Measurements from ENCODE around the gene GSPT1. TPM values are rescaled to one million over a fixed set of nuclear protein-coding genes. Genes with fewer than 3 reads are reported as not detected.

Gene GSPT1
- total and polyA plus RNA-seq, 9 of the 15 experiments (the other 6 are each of a cell fraction or from before 2014, with no cell fraction given): 63.8 to 269 (median 148) TPM

- TF ChIP-seq YY1 (IDR thresholded peaks at IDR 0.05; ENCODE audit: borderline replicate concordance in 1 of 3, control insufficient read depth in 1 of 3, extremely low read depth in 1 of 3, insufficient read depth in 3 of 3, insufficient read length in 1 of 3, insufficient replicate concordance in 2 of 3, low read depth in 1 of 3, low read length in 2 of 3) (peak in 1 of 3 experiments; percentile 58), PTBP1 (IDR thresholded peaks at IDR 0.05; ENCODE audit: low read depth, low read length) (no peak), ZNF551 (CRISPR knock-in tag; IDR thresholded peaks at IDR 0.05) (no peak), XRCC3 (IDR thresholded peaks at IDR 0.05) (no peak), NCOA6 (IDR thresholded peaks at IDR 0.05) (0 out of 2 replicates have a peak, but pooled peaks have one; percentile 31), NFIC (IDR thresholded peaks at IDR 0.05) (no peak), STAT5B (CRISPR knock-in tag; IDR thresholded peaks at IDR 0.05) (no peak), KHSRP (IDR thresholded peaks at IDR 0.05) (no peak), BACH1 (tag; IDR thresholded peaks at IDR 0.05) (0 out of 2 replicates have a peak, but pooled peaks have one; percentile 50), SUPT5H (IDR thresholded peaks at IDR 0.05) (no peak), NKRF (IDR thresholded peaks at IDR 0.05; ENCODE audit: borderline replicate concordance) (peak; percentile 32; the same call in 1 of the 2 replicates), NCOA4 (IDR thresholded peaks at IDR 0.05; ENCODE audit: partially characterized antibody) (no peak), ZNF316 (IDR thresholded peaks at IDR 0.05) (peak; percentile 35; the same call in 1 of the 2 replicates)
- TF ChIP-seq, protein P1, sequence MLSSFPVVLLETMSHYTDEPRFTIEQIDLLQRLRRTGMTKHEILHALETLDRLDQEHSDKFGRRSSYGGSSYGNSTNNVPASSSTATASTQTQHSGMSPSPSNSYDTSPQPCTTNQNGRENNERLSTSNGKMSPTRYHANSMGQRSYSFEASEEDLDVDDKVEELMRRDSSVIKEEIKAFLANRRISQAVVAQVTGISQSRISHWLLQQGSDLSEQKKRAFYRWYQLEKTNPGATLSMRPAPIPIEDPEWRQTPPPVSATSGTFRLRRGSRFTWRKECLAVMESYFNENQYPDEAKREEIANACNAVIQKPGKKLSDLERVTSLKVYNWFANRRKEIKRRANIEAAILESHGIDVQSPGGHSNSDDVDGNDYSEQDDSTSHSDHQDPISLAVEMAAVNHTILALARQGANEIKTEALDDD (IDR thresholded peaks at IDR 0.05): peak; percentile 96
- TF ChIP-seq, protein P2, sequence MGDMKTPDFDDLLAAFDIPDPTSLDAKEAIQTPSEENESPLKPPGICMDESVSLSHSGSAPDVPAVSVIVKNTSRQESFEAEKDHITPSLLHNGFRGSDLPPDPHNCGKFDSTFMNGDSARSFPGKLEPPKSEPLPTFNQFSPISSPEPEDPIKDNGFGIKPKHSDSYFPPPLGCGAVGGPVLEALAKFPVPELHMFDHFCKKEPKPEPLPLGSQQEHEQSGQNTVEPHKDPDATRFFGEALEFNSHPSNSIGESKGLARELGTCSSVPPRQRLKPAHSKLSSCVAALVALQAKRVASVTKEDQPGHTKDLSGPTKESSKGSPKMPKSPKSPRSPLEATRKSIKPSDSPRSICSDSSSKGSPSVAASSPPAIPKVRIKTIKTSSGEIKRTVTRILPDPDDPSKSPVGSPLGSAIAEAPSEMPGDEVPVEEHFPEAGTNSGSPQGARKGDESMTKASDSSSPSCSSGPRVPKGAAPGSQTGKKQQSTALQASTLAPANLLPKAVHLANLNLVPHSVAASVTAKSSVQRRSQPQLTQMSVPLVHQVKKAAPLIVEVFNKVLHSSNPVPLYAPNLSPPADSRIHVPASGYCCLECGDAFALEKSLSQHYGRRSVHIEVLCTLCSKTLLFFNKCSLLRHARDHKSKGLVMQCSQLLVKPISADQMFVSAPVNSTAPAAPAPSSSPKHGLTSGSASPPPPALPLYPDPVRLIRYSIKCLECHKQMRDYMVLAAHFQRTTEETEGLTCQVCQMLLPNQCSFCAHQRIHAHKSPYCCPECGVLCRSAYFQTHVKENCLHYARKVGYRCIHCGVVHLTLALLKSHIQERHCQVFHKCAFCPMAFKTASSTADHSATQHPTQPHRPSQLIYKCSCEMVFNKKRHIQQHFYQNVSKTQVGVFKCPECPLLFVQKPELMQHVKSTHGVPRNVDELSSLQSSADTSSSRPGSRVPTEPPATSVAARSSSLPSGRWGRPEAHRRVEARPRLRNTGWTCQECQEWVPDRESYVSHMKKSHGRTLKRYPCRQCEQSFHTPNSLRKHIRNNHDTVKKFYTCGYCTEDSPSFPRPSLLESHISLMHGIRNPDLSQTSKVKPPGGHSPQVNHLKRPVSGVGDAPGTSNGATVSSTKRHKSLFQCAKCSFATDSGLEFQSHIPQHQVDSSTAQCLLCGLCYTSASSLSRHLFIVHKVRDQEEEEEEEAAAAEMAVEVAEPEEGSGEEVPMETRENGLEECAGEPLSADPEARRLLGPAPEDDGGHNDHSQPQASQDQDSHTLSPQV (IDR thresholded peaks at IDR 0.05): 0 out of 2 replicates have a peak, but pooled peaks have one; percentile 18
- TF ChIP-seq, protein P3, sequence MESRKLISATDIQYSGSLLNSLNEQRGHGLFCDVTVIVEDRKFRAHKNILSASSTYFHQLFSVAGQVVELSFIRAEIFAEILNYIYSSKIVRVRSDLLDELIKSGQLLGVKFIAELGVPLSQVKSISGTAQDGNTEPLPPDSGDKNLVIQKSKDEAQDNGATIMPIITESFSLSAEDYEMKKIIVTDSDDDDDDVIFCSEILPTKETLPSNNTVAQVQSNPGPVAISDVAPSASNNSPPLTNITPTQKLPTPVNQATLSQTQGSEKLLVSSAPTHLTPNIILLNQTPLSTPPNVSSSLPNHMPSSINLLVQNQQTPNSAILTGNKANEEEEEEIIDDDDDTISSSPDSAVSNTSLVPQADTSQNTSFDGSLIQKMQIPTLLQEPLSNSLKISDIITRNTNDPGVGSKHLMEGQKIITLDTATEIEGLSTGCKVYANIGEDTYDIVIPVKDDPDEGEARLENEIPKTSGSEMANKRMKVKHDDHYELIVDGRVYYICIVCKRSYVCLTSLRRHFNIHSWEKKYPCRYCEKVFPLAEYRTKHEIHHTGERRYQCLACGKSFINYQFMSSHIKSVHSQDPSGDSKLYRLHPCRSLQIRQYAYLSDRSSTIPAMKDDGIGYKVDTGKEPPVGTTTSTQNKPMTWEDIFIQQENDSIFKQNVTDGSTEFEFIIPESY (CRISPR knock-in tag; IDR thresholded peaks at IDR 0.05): no peak
- TF ChIP-seq, protein P4, sequence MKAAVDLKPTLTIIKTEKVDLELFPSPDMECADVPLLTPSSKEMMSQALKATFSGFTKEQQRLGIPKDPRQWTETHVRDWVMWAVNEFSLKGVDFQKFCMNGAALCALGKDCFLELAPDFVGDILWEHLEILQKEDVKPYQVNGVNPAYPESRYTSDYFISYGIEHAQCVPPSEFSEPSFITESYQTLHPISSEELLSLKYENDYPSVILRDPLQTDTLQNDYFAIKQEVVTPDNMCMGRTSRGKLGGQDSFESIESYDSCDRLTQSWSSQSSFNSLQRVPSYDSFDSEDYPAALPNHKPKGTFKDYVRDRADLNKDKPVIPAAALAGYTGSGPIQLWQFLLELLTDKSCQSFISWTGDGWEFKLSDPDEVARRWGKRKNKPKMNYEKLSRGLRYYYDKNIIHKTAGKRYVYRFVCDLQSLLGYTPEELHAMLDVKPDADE (conservative IDR thresholded peaks at IDR 0.05; ENCODE audit: control insufficient read depth, low read depth, low read length): no peak
Observed at GRCh38 chr16:11913425-11914079, 2.2 kb downstream of the GSPT1 start (continued).

Measured in K562 (cell line).